Mammary epithelial cell (primary cell): ENCODE results near the gene PTPRM.

Experiments
- CTCF ChIP-seq, 2 donors: IDR thresholded peaks in 1 of 2; conservative IDR thresholded peaks in 1 of 2; 2 replicates each; pipeline ENCODE4 v1.5.1; 2011 to 2012; ENCODE audit warnings: inconsistent platforms in 2 of 2, low read length in 2 of 2, mild to moderate bottlenecking in 2 of 2, control low read depth in 1 of 2, low read depth in 1 of 2; ENCODE audit not compliant: insufficient read depth in 1 of 2; ENCODE audit errors: extremely low read depth in 1 of 2
- EZH2 ChIP-seq: IDR thresholded peaks from 2 replicates; pipeline ENCODE4 v1.6.1; 2012; ENCODE audit warnings: low read length, inconsistent platforms, borderline replicate concordance

DNA sequence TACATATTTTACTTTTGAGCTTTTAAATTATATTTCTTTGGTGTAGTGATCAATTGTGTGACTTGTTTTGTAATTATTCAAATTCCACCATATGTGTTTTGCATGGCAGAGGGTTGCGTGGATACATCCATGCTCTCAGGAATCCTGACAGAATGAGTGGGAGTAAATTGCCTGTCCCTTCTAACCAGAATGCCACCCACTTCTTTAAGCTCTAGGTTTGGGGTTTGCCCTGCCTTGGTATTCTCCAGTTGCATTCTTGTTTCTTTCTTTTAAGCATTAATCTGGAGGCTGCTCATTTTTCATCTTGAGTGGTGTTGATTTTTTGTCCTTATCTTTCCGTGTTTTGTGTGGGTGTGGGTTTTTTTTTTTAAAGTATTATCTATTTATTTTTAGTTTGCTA, 360.0 kb downstream of the PTPRM start:
- no peak for TF ChIP-seq CTCF (conservative IDR thresholded peaks at IDR 0.05 in 1 of 2, IDR thresholded peaks at IDR 0.05 in 1 of 2; ENCODE audit: extremely low read depth in 1 of 2, insufficient read depth in 1 of 2, low read depth in 1 of 2, low read length in 2 of 2)
- no peak for TF ChIP-seq EZH2
